Inferior parietal cortex (tissue), 1 donor: ENCODE measurements around the gene GCGR.

Experiments used
- DNase-seq: peaks from one replicate; pipeline ENCODE4 v3.0.0-alpha.2; 2016; ENCODE audit errors: extremely low spot score

GCGR gene

GRCh38 chr17:81846743-81847689 lies 43.1 kb downstream of the GCGR start:
- no peak for DNase-seq

GRCh38 chr17:81849457-81849856 lies 45.5 kb downstream of the GCGR start:
- no peak for DNase-seq

- no peak for DNase-seq
Measured at GRCh38 chr17:81851423-81851822, 47.5 kb downstream of the GCGR start.

GRCh38 chr17:81852237-81852636 lies 48.3 kb downstream of the GCGR start:
- DNase-seq: no peak

- DNase-seq: no peak
Measured at GRCh38 chr17:81854974-81855774, 51.2 kb downstream of the GCGR start.

- DNase-seq: no peak
Measured at GRCh38 chr17:81858170-81858966, 54.4 kb downstream of the GCGR start.

DNA sequence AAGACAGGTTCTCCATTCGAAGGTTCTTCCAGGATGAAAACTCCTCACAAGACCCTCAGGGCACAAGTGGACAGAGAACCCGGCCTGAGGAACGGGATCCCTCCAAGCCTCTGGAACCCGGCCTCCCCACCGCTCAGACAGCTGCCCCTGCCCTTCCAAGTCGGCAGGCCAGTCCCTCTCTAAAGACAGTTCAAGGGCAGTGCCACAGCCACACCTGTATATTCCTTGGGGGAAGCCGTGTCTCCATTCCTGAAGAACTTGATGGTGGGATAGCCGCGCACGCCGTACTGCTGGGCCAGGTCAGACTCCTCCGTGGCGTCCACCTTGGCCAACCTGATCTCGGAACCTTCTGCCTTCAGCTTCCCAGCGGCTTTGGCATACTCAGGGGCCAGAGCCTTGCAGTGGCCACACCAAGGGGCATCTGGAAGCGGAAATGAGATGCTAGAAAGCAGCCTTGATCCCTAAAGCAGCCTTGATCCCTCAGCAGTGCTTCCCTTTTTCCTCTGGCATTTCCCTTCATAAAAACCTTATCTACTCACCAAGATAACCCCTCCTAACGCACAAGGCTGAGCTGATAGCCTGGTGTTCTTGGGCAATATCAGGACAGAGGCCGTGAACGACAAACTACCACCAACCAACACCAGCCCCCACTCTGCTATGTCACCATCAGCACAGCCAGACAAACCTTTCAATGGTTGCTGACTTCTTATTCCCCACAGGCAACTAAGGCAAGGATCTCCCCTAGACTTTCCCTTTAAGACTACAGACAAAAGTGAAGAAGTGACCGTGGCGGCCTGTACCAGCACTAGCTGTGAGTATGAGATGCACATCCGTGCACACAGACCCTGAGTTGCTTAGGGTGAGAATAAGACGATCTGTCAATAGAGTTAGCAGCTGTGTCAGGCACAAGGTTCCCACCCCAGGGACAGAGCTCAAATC lies 55.3 kb downstream of the GCGR start:
- no peak for DNase-seq

DNA sequence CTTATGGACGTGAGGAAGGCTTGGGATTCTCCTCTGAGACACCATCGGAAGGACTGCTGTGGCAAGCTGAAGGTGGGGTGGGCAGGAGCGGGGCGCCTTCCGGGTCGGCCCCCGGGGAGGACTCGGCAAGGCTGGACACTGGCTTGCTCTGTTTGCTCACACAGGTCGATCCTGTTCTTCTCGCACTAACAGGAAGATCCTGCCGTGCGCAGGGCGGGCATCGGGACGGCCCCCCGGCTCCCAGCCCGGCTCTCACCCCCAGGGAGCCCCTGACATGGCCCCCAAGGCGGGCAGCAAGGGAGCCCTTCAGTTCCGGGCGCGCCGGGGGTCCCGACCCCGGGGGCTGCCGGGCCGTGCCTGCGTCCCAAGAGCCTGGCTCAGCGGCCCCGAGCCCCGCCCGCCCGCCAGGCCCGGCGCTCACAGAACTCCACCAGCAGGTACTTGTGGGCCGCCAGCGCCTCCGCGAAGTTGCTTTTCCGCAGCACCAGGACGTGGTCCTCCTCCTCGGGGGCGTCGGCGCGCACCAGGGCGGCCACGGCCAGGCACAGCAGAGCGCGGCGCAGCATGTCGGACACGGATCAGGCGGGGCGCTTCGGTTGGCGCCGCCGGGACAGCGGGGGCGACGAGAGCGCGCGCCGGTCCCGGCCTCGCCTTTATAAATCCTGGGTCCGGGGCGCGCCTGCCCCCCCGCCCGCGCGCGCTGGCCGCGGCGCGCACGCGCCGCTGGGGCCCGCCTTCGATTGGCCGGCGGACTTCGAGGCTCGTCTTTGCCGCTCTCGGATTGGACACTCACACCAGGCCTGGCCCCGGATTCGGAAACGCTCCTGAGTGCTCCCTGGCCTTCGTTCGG lies 56.2 kb downstream of the GCGR start, which contains the start of gene P4HB:
P4HB (minus strand) TSS at position 630 of the 850 bp plus-strand sequence; CDS start at position 566, 64 bp downstream.
- DNase-seq: no peak

- DNase-seq: peak; percentile 100
Measured at GRCh38 chr17:81860756-81861568, 57.0 kb downstream of the GCGR start.

- DNase-seq: no peak
Measured at GRCh38 chr17:81863123-81863675, 59.2 kb downstream of the GCGR start.
